NOMO-1 treated with DMSO at 0.1 percent for 48 hours (cell line): ENCODE results near the gene TCL1A.
"Not testable (repeated sequence)": the region's sequence is repeated elsewhere in the genome, so short reads cannot be mapped to it uniquely, and the experiment has no call there.

ENCODE experiments used
- DNase-seq: peaks from one replicate; lab custom pipeline; 2025; ENCODE audit not compliant: unreplicated experiment; lab: John Stamatoyannopoulos, UW

The TCL1A gene

DNA sequence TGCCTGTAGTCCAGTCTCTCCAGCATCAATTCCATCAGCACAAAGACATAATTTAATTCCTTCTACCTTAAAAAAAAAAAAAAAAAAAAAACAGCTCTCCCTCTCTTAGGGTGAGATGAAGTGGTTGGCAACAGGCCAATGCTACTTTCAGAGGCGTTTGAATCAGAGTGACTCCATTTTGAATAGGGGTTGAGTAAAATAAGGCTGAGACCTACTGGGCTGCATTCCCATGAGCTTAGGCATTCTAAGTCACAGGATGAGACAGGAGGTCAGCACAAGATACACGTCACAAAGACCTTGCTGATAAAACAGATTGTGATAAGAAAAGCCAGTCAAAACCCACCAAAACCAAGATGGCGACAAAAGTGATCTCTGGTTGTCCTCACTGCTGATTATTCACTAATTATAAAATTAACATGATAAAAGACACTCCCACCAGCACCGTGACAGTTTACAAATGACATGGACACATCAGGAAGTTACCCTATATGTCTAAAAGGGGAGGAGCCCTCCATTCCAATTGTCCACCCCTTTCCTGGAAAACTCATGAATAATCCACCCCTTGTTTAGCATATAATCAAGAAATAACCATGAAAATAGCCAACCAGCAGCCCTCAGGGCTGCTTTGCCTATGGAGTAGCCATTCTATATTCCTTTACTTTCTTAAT, 34.6 kb downstream of the TCL1A start:
- DNase-seq, result no peak

DNA sequence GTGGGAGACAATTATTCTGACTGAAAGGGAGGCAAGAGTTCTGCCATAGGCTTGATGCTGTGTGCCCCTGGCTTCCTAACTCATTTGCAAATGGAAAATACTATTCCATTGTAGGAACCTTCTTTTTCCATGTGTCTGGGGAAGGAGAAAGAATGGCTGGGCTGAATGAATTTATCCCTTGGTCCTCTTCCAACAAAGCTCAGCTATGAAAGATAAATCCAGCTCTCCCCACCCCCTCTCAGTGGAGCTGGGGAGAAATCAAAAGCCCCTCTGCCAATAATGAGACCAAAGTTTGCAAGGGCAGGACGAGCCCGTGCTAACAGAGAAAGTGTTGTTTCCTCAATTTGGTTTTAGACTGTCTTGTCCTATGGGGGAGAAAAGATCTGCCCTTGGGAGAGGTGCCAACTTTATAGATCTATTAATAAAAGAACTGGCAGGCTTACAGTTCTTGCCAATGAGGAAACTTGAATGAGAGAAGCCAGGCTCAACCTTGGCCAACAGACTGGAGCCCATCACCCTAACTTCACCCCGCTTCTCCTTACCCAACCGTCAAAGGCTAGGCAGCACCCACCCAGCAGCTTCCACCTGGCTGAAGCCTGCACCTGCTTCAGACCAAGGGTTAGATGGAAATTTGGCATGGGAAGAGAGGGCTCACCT, 36.6 kb downstream of the TCL1A start:
- no peak for DNase-seq

DNA sequence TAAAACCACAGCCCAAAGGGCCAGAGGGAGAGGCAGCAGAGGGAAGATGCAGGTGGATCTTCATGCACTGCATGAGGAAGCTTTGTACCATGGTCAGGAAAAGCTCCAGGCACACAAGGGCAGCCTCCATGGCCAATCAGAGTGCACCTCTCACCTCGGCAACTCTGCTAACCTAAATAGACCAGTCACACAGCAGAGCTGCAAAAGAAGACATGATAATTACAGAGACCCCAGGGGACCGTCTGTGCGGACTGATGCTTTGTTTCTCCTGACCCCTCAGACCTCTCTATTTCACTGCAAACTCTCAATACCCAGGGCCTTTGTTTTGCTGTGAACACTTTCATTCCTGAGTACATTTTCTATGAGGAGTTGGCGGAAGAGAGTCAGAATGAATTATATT, 38.4 kb downstream of the TCL1A start:
- DNase-seq, result no peak

DNA sequence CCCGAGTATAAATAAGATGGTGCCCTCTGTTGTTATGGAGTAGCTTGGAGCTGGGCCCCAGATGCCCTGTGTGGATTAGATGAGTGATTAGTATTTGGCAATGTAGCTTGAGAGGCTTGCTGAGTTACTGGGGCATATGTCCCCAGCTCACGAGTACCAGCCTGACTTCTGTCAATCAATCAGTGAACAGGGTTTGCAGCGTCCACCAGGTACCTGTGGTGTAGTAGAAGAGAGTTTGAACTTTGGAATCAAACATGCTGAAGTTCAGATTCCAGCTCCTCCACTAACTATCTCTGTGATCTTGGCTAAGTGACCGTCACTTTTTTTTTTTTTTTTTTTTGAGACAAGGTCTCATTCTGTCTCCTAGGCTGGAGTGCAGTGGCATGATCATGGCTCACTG, 39.3 kb downstream of the TCL1A start:
- DNase-seq, result no peak

DNA sequence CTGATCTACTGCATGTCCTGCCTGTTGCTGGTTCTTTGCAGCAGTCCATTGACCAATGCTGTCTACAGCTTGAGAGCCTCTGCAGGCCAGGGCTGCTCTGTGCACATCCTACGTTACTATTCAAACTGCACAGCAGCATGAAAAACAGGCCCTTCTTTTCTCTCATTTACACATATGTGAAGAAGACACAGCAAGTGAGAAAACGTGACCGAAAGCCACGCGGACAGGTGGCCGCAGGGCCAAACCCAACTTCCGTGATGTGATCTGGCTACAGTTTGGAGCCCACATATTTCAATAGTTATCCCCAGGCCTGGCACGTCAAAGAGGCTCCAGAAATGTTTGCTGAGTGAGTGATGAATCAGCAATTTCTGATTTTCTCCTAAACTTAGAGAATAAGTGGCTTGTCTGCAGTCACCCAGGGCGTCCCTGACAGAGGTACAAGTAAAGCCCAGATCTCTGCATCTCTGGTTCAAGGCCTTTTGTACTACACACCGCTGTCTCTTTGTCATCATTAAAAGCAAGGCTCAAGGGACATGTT, 45.6 kb downstream of the TCL1A start:
- no peak for DNase-seq

DNA sequence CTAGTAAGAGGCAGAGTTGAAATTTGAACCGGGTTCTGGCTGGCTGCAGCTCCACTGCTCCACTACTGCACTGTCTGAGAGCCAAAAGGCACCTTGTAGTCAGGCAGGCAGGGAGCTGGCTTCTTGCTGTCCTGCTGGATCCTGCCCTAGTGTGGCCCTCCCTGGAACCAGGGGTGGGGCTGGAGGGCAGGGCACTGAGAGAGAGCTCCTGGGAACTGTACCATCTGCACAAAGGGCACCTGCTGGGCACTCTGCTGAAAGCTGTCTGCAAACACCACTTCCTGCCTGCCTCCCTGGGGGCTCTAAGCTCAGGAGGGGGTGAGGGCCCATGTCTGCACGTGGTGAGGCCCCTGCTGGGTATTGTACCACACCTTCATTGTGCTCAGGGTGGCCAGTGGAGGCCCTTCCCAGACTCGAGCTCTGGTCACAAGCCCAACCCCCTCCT, 46.7 kb downstream of the TCL1A start:
- DNase-seq, result no peak

DNA sequence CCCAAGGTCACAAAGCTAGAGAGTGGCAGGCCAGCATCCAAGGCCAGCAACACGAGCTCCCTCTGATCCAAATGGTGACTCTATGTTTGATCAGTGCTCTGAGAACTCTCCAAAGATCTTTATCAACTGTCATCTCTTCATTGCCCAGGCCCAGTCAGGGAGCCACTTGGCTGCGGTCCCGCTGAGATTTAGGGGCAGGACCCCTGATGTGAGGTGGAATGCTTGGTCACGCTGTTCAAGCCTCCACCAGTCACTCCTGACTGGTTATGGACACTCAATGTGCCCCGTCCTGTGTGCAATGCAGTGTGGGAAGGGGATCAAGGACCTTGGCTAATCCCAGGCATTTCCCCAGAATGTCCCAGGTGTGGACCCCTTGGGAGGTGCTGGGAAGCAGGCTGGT, 47.5 kb downstream of the TCL1A start:
- no peak for DNase-seq

DNA sequence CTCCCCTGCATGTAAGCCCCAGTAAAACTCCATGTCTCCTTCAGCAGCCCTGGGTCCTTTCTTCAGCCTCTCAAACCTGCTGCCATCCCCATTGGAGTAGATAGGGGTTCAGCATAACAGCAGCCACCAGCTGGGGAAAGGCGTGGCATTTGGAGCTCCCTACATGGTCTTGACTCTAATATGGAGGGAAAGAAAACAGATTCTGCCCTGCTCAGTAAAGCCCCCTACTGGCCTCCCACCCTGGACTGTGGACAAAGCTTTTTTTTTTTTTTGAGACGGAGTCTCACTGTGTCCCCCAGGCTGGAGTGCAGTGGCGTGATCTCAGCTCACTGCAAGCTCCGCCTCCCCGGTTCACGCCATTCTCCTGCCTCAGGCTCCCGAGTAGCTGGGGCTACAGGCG, 48.4 kb downstream of the TCL1A start:
- not testable (repeated sequence) for DNase-seq

DNA sequence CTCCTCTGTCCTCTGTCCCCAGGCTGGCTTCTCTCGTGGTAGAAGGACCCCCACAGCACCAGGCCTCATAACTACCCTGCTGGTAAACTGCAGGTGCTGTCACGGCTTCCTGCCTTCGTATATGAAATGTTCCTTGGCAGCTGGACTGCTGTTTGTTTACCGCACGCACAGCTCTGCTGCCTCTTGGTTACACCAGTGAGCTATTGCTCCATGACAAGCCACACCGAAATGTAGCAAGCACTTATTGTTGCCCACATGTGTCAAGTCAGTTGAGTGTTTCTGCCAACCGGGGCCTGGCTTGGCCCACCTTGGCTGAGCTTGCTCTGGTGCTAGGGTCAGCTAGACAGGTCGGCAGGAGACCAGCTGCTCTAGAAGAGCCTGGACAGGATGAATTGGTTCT, 49.4 kb downstream of the TCL1A start:
- DNase-seq, result no peak

DNA sequence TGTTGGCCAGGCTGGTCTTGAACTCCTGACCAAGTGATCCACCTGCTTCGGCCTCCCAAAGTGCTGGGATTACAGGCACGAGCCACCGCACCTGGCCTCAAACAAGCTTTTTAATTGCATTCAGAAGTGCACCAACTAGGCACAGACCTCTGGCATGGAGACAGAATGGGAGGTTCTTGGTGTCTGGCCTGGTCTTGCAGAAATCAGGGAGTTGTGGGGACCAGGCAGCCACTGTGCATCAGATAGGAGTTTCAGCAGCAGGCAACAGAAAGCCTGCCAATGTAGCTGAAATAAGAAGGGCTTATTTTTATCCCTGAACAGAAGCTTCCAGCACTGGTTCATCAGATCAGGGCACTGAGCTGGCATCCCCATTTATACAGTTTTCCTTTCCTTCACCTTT, 49.9 kb downstream of the TCL1A start:
- DNase-seq, result no peak

DNA sequence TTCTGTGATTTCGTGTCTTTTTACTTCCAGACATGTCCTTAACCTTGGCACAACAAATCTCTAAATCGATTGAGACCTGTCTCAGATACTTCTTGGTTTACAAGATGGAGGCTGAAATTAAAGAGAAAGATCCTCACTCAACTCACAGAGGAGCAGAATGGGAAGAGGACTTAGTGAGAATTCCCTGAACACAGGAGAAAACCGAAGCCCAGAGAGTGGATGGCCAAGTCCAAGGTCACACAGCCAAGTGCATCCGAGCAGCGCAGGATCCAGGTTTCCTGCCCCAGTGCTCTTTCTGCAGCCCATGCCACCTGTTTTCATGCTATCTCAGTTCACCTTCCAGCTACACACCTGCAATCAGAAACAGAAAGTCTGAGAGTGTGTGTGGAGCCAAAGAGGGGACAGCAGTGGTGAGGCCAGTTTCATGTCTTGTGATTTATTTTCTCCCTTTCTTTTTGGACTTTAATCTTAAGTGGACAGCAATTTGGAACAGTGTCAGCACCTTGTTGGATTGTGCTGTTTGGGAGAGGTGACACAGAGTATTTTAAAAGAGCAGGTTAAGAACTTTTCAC, 50.6 kb downstream of the TCL1A start:
- DNase-seq, result no peak

DNA sequence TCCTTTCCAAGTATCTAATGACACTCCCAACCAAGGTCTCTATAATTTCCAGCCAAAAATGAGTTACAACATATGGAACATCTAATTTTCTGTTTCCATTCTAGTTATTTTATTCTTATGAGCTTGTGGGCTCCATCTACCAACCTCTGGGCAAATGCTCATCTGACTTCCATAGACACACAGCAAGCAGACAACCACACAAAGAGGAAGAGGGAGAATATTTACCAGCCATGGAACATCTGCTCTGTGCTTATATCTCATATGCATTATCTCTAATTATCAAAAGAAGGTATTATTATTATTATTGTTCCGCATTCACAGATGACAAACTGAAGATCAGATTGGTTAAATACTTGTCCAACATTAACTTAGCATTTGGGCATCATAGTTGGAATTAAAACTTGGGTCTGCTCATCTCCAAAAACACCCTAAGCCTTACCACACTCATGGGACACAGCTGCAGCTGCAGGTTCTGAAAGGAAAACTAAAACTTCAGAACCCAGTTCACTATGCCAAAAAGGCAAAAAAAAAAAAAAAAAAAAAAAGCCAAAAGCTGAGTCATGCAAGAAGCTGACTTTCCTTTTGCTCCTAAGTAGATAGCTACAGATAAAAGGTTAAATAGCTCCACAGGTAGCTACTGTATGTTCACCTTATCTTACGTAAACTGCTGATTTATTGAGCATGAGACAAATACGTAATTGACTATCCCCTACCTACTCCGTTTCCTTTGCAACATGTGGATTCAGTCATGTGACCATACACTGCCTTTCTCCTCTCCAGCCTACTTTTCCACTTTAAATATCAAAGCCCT, 51.3 kb downstream of the TCL1A start:
- no peak for DNase-seq

DNA sequence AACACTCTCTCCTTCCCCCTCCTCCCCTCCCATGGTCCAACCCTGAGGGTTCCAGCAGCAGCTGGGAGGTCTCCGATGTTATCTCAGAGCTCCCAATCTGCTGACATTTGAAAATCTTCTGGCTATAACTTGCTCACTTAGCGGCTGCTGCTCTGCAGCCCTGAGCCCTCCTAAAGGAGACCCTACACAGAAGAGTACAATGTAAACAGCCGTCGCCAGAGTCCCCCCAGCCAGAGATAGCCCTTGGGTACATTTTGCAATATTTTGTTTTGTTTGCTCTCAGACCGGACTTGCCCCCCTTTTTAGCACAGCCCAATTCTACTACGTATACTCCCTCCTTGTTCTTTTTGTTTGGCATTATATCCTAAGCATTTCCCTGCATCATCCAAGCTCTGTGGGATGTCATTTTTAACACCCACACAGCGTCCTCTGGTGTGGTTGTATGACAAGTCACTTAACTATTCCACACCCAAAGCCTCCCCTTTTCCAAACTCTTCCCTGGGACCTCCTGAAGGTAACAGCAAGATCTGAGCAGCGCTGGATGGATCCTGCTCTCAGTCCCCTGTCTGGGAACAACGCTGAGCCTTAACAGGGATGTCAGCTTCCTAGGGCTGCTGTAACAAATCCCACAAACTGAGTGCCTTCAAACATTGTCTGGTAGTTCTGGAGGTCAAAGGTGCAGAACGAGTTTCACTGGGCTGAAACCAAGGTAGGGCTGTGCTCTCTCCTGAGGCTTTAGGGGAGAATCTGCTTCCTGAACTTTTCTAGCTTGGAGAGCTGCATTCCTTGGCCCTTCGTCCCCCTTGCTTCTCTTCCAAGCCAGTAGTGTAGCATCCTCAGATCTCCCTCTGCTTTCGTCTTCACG, 53.0 kb downstream of the TCL1A start:
- no peak for DNase-seq

DNA sequence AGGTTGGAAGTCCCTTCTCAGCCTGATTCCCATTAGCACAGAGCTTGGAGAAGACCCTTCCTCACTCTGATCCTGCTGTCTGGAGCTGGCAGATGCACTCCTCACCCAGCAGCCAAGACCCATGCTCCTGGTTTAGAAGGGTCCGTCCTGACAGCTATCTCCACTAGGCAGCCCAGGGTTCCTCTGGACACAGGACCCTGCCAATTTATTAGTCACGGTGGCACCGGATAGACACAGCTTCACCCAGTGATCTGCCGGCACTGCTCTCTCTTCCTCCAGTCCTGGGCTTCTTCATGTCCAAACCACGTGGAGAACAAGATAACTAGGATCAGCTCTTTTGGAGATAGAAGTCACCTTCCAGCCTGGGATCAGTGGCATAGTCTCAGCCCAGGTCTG, 53.9 kb downstream of the TCL1A start:
- DNase-seq, result no peak
